Measurements from ENCODE around the gene NT5C3B.

NT5C3B gene

GRCh38 chr17:41870627-41871026 lies 34.6 kb upstream of the NT5C3B start:
- no peak for TF ChIP-seq CTCF (conservative IDR thresholded peaks at IDR 0.05; ENCODE audit: control insufficient read depth, insufficient read depth, low read depth, low read length)
- DNase-seq (ENCODE audit: low read depth): peak; percentile 48
- no peak overlapping the region for H3K4me3 ChIP-seq (ENCODE audit: control insufficient read depth, low read depth, low read length)

GRCh38 chr17:41870097-41870496 lies 34.1 kb upstream of the NT5C3B start:
- DNase-seq (ENCODE audit: low read depth): no peak
- no peak for TF ChIP-seq CTCF (conservative IDR thresholded peaks at IDR 0.05; ENCODE audit: control insufficient read depth, insufficient read depth, low read depth, low read length)

GRCh38 chr17:41869426-41869825 lies 33.4 kb upstream of the NT5C3B start:
- H3K4me3 ChIP-seq (ENCODE audit: control insufficient read depth, low read depth, low read length): no peak overlapping the region
- no peak for DNase-seq (ENCODE audit: low read depth)
- TF ChIP-seq CTCF (conservative IDR thresholded peaks at IDR 0.05; ENCODE audit: control insufficient read depth, insufficient read depth, low read depth, low read length): no peak

More at GRCh38 chr17:41870097-41870496, 34.1 kb upstream of the NT5C3B start:
- no peak overlapping the region for H3K4me3 ChIP-seq (ENCODE audit: control insufficient read depth, low read depth, low read length)

DNA sequence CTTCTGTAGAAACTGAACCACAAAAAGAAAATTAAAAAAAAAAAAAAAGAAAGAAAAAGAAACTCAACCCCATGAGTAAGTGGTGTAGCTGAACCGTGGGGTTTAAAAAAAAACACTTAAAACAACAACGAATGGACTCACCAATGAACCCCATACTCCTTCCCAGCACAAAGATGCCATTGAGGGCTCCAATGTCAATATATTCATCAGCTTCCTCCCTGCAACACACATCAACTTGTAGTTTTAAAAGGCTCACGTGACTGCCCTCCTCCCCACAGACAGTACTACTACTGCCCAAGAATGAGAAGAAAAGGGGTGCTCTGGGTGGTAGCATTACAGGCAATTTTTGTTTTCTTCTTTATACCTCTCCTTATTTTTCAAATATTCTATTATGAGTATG lies 32.5 kb upstream of the NT5C3B start:
- no peak for TF ChIP-seq CTCF (conservative IDR thresholded peaks at IDR 0.05; ENCODE audit: control insufficient read depth, insufficient read depth, low read depth, low read length)
- no peak for DNase-seq (ENCODE audit: low read depth)

DNA sequence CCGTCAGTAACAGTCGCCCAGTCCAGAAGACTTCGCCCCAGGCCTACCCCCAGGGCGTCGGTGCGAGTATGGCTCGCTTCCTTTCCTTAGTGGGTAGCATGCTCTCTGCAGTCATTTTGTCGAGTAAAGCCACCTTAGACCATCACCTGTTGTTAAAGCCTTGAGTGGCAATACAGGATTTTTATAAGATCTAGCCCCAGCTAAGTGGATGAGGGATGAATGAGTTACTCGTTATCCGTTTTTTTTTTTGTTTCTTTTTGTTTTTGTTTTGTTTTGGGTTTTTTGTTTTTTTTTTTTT lies 29.5 kb upstream of the NT5C3B start:
- peak overlapping the region; percentile 41 for H3K4me3 ChIP-seq (ENCODE audit: control insufficient read depth, low read depth, low read length)
- TF ChIP-seq CTCF (conservative IDR thresholded peaks at IDR 0.05; ENCODE audit: control insufficient read depth, insufficient read depth, low read depth, low read length): no peak
- DNase-seq (ENCODE audit: low read depth): no peak

More for the DNA sequence above, 32.5 kb upstream of the NT5C3B start:
- H3K4me3 ChIP-seq (ENCODE audit: control insufficient read depth, low read depth, low read length): no peak overlapping the region

- peak; percentile 84 for DNase-seq (ENCODE audit: low read depth)
- H3K4me3 ChIP-seq (ENCODE audit: control insufficient read depth, low read depth, low read length): peak within 1 kb of the TSS; percentile 86
- no peak for TF ChIP-seq CTCF (conservative IDR thresholded peaks at IDR 0.05; ENCODE audit: control insufficient read depth, insufficient read depth, low read depth, low read length)
Measured at GRCh38 chr17:41864836-41865595, 29.0 kb upstream of the NT5C3B start, which contains the start of gene KLHL11. Gene KLHL11 (minus strand): TSS chr17:41865423. CDS start chr17:41865370, 53 bp downstream.
